ENCODE data around the gene DVL1.

DNA sequence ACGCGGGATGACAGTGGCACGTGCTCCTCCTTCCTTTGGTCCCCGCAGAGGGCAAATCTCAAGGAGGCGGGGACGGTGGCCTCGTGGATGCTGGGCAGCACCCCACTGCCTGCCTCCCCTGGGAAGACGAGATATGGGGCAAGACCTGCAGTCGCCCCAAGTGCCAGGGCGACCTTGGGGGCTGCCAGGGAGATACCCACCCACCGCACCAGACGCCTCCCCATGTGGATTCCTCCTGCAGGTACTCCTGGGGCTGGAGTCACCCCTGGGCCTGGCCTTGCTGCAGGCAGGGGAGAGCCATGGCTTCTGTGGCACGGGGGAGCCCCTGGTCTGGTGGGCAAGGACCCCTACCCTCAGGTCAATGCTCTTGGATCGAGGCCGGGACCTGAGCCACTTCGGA is 31.6 kb upstream of the DVL1 start:
- TF ChIP-seq, protein P1, sequence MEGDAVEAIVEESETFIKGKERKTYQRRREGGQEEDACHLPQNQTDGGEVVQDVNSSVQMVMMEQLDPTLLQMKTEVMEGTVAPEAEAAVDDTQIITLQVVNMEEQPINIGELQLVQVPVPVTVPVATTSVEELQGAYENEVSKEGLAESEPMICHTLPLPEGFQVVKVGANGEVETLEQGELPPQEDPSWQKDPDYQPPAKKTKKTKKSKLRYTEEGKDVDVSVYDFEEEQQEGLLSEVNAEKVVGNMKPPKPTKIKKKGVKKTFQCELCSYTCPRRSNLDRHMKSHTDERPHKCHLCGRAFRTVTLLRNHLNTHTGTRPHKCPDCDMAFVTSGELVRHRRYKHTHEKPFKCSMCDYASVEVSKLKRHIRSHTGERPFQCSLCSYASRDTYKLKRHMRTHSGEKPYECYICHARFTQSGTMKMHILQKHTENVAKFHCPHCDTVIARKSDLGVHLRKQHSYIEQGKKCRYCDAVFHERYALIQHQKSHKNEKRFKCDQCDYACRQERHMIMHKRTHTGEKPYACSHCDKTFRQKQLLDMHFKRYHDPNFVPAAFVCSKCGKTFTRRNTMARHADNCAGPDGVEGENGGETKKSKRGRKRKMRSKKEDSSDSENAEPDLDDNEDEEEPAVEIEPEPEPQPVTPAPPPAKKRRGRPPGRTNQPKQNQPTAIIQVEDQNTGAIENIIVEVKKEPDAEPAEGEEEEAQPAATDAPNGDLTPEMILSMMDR (IDR thresholded peaks at IDR 0.05): no peak
- no peak for TF ChIP-seq EP300 (IDR thresholded peaks at IDR 0.05)
